Measurements from ENCODE around the gene CEP250. TPM values are rescaled to one million over a fixed set of nuclear protein-coding genes. Genes with fewer than 3 reads are reported as not detected.
"Not testable (repeated sequence)": the region's sequence is repeated elsewhere in the genome, so short reads cannot be mapped to it uniquely, and the experiment has no call there.

Gene CEP250, protein sequence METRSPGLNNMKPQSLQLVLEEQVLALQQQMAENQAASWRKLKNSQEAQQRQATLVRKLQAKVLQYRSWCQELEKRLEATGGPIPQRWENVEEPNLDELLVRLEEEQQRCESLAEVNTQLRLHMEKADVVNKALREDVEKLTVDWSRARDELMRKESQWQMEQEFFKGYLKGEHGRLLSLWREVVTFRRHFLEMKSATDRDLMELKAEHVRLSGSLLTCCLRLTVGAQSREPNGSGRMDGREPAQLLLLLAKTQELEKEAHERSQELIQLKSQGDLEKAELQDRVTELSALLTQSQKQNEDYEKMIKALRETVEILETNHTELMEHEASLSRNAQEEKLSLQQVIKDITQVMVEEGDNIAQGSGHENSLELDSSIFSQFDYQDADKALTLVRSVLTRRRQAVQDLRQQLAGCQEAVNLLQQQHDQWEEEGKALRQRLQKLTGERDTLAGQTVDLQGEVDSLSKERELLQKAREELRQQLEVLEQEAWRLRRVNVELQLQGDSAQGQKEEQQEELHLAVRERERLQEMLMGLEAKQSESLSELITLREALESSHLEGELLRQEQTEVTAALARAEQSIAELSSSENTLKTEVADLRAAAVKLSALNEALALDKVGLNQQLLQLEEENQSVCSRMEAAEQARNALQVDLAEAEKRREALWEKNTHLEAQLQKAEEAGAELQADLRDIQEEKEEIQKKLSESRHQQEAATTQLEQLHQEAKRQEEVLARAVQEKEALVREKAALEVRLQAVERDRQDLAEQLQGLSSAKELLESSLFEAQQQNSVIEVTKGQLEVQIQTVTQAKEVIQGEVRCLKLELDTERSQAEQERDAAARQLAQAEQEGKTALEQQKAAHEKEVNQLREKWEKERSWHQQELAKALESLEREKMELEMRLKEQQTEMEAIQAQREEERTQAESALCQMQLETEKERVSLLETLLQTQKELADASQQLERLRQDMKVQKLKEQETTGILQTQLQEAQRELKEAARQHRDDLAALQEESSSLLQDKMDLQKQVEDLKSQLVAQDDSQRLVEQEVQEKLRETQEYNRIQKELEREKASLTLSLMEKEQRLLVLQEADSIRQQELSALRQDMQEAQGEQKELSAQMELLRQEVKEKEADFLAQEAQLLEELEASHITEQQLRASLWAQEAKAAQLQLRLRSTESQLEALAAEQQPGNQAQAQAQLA (N-terminal part only)
- total RNA-seq (2014; rRNA removed; shearing (Covaris generic)) = 25.5 and 49.8 TPM in 2 replicates

- peak; percentile 97 for DNase-seq (ENCODE audit: low read depth)
Measured at GRCh38 chr20:35454881-35455609, at the start of gene CEP250. Gene CEP250 (plus strand): TSS chr20:35455598. CDS start chr20:35462368, 6,770 bp downstream.

DNA sequence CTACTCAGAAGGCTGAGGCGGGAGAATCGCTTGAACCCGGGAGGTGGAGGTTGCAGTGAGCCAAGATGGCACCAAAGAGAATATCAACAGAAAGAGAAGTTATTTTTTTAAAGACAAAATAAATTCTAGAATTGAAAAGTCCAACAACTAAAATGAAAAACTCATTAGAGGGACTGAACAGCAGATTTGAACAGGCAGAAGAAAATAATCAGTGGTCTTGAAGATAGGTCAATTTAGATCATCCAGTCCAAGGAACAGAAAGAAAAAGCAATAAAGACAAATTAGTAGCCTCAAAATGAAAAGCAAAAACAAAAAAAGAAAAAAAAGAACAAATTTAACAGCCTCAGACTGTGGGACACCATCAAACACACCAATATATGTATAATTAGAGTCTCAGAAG, 49.6 kb upstream of the CEP250 start:
- DNase-seq (ENCODE audit: low read depth) = no peak

- no peak for DNase-seq (ENCODE audit: low read depth)
Measured at GRCh38 chr20:35408270-35408669, 47.1 kb upstream of the CEP250 start.

DNA sequence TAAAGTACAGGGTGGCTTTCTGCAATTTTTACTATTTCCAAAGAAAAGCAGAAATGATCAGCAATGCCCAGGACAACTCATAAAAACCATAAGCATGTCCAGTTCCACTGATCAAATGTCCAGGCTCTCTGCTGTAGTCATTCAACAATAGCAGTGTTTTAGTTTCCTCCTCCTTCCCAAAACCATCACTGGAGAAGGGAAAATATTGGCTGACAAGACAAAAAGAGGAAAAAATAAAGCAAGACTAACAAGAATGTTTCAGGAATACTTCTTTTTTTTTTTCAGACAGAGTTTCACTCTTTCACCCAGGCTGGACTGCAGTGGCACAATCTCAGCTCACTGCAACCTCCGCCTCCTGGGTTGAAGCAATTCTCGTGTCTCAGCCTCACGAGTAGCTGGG, 45.9 kb upstream of the CEP250 start:
- DNase-seq (ENCODE audit: low read depth) = no peak

GRCh38 chr20:35410613-35411012, 44.8 kb upstream of the CEP250 start:
- no peak for DNase-seq (ENCODE audit: low read depth)

DNA sequence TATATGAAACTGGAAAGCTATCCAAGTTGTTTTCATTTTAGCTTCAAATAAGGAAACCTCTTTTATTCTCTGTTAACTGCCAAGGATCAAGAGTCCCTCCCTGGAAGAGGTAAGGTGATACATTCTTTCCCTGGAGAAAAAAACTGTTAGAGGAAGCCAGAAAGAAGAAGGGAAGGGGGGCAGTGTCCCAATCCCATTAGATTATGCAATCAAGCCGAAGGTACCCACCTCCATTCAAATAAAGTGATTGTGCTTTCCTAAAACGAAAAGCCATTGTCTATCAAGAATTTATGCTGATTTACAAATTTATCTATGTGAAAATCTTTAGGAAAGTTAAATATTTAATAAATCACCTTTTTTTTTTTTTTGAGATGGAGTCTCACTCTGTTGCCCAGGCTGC, 34.1 kb upstream of the CEP250 start:
- DNase-seq (ENCODE audit: low read depth) = no peak

GRCh38 chr20:35431621-35432429, 23.6 kb upstream of the CEP250 start:
- no peak for DNase-seq (ENCODE audit: low read depth)

GRCh38 chr20:35432430-35432735, 23.0 kb upstream of the CEP250 start:
- DNase-seq (ENCODE audit: low read depth) = no peak

DNA sequence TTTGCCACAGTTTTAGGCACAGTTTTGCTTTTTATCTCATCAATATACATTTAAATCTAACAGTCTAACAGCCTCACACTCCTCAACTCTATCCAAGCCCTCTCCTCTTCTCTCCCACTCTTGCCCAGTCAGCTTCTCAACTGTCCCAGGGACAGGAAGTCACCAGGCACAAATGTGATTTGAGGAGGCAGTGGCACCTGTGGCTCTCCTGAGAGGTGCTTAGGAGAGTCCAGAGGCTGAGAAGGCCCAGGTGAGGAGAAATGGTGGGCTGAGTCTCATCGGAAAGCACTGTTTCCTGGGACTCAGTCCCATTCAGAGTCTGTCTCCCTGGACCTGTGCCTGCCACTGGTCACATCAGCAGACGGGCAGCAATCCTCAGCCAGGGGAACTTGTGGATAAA, 22.1 kb upstream of the CEP250 start:
- DNase-seq (ENCODE audit: low read depth) = no peak

- no peak for DNase-seq (ENCODE audit: low read depth)
Measured at GRCh38 chr20:35434085-35435005, 21.1 kb upstream of the CEP250 start.

DNA sequence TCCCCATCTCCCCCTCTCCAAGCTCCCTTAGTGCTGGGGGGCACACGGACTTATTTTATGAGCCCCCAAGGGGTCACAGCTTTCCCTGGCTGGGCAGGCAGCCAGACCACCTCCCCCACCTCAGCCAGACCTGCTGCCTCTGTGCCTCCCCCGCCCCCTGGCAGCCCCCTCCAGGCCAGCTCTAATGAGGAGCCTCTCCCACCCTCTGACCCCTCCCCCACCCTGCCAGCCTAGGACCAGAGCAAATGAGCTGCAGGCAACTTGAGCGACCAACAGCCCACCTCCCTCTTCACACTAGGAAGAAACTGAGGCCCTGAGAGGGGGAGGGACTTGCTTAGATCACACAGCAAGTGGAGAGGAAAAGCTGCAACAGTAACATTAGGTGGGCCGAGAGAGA, 19.2 kb upstream of the CEP250 start:
- DNase-seq (ENCODE audit: low read depth) = no peak

DNA sequence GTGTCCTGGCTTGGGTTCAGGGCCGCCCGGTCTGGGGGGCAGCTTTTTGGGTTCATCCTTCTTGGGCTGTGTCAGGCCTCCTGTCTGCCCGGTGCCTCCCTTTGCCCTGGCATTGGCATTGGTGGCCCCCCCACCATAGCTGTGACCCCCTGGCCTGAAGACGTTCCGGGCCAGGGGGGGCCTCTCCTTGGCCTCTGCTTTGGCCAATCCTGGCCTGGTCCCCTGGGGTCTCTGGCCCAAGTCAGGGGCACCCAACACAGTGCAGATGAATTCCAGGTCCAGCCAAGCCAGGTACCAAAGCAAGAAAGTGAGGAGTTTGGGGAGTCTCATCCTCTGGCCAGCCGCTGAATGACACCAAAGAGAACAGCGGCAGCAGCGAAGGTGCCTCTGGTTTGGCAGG, 17.8 kb upstream of the CEP250 start:
- no peak for DNase-seq (ENCODE audit: low read depth)

DNA sequence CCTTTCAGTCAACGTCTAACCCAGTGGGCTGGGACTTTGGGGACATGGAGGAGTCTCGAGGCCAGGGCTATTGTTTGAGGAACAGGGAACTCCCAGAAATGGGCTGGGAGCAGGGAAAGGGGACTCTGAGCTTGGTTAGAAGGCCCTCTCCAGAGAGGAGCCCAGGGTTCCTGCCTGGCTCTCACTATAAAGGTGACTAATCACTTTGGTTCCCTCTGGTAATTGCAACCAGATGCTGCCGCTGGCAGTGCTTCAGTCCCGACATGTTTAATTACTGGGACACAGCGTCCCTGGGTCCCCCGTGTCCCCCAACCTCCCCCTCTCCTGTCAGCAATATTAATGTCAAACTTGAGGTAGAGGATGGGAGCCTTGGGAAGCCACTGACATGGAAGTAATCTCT, 12.4 kb upstream of the CEP250 start:
- DNase-seq (ENCODE audit: low read depth) = peak; percentile 98

- no peak for DNase-seq (ENCODE audit: low read depth)
Measured at GRCh38 chr20:35444226-35444625, 11.2 kb upstream of the CEP250 start.

DNA sequence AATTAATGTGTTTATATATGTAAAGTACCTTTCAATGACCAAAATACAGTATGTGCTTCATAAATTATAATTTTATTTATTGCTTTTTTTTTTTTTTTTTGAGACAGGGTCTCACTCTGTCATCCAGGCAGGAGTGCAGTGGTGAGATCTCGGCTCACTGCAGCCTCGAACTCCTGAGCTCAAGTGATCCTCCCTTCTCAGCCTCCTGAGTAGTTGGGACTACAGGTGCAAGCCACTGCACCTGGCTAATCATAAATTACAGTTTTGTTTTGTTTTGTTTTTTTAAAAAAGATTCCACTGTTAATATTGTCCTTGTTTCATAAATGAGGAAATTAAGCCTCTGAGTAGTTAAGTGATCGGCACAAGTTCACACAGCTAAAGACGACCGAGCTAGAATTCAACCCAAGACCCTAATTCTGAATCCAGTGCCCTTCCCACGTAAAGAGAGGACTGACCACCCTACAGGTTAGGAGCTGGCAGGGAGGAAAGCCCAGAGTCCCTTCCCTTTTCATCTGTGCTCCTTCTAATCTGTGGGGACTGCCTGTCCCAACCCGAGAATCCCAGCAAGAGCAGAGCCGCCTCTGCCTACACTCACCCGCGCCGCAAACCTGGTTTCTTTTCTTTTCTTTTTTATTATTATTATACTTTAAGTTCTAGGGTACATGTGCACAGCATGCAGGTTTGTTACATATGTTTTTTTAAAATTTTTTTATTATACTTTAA, 8.9 kb upstream of the CEP250 start:
- peak; percentile 21 for DNase-seq (ENCODE audit: low read depth)

- peak; percentile 86 for DNase-seq (ENCODE audit: low read depth)
Measured at GRCh38 chr20:35447082-35447789, 8.2 kb upstream of the CEP250 start.

- no peak for DNase-seq (ENCODE audit: low read depth)
Measured at GRCh38 chr20:35448788-35449373, 6.5 kb upstream of the CEP250 start.

DNA sequence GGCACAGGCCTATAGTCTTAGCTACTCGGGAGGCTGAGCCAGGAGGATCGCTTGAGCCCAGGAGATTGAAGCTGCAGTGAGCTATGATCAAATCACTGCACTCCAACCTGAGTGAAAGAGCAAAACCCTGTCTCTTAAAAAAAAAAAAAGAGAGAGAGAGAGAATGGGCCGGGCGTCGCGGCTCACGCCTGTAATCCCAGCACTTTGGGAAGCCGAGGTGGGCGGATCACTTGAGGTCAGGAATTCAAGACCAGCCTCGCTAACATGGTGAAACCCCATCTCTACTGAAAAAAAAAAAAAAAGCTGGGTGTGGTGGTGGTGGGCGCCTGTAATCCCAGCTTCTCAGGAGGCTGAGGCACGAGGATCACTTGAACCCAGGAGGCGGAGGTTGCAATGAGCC, 5.5 kb upstream of the CEP250 start:
- DNase-seq (ENCODE audit: low read depth) = not testable (repeated sequence)

Measured in RPMI7951 (cell line).